Left ventricle myocardium inferior (tissue), 1 donor: ENCODE results near the gene IRF2BPL. TPM values are rescaled to one million over a fixed set of nuclear protein-coding genes. Genes with fewer than 3 reads are reported as not detected.

Experiments
- DNase-seq: peaks from one replicate; pipeline ENCODE4 v3.0.0-alpha.2; 2020
- H3K27ac ChIP-seq: fragments of 200-600 bp; replicated peaks from 2 replicates; pipeline ENCODE4 v1.8.0; 2021
- H3K27me3 ChIP-seq: fragments of 200-600 bp; 2 replicates; pipeline ENCODE4 v1.8.0; 2021; ENCODE audit warnings: low read depth
- H3K36me3 ChIP-seq: fragments of 200-600 bp; 2 replicates; pipeline ENCODE4 v1.8.0; 2021
- H3K4me1 ChIP-seq: fragments of 200-600 bp; 2 replicates; pipeline ENCODE4 v1.8.0; 2021
- H3K4me3 ChIP-seq: fragments of 200-600 bp; 2 replicates; pipeline ENCODE4 v1.8.0; 2021; ENCODE audit warnings: mild to moderate bottlenecking, moderate library complexity
- H3K9me3 ChIP-seq: fragments of 200-600 bp; replicated peaks from 2 replicates; pipeline ENCODE4 v1.8.0; 2021
- CTCF ChIP-seq: fragments of 200-600 bp; IDR thresholded peaks from 2 replicates; pipeline ENCODE4 v1.8.0; 2021; ENCODE audit warnings: antibody characterized with exemption, mild to moderate bottlenecking, borderline replicate concordance
- intact Hi-C: fragments of 100-400 bp; cut with micrococcal nuclease; formaldehyde crosslinking; loops from one replicate; pipeline ENCODE4 v1.11.0; 2022
- total RNA-seq: library from RNA; stranded (reverse); fragmentation: NEBNext Ultra II Directional; extraction: Animal tissue kit (Norgen Biotek cat#: 25700); gene quantifications from one replicate; pipeline ENCODE4 v1.2.1, GENCODE V29; 2021
- donor health status: DM: no; HTN: yes; CAD: no; lungs with severe emphysema.

Gene IRF2BPL
- total RNA-seq, 1 donor from 2014 or later = 35.5 TPM

GRCh38 chr14:76987956-76988520, 40.5 kb downstream of the IRF2BPL start:
- Histone ChIP-seq H3K36me3 (no peaks in the 10 kb centered on the region), H3K9me3 (no peaks in the 10 kb centered on the region)
- intact Hi-C loops = no loop called here

GRCh38 chr14:76986231-76986565, 42.3 kb downstream of the IRF2BPL start:
- Histone ChIP-seq H3K36me3 (no peaks in the 10 kb centered on the region), H3K4me1 (no peaks in the 10 kb centered on the region), H3K9me3 (peaks cover 6% of the 10 kb centered on the region), H3K4me3 (no peak overlapping the region), H3K27me3 (no peaks in the 10 kb centered on the region), H3K27ac (no peak overlapping the region)
- no peak for TF ChIP-seq CTCF
- no peak for DNase-seq
- intact Hi-C loops = no loop called here

More at GRCh38 chr14:76987956-76988520, 40.5 kb downstream of the IRF2BPL start:
- Histone ChIP-seq H3K4me1 (no peaks in the 10 kb centered on the region), H3K27ac (no peak overlapping the region), H3K4me3 (no peak overlapping the region), H3K27me3 (no peaks in the 10 kb centered on the region)
- no peak for TF ChIP-seq CTCF
- DNase-seq = no peak

- intact Hi-C loops = no loop called here
- Histone ChIP-seq H3K4me3 (no peak overlapping the region), H3K4me1 (no peaks in the 10 kb centered on the region), H3K27ac (no peak overlapping the region), H3K9me3 (peaks cover 6% of the 10 kb centered on the region), H3K27me3 (no peaks in the 10 kb centered on the region), H3K36me3 (no peaks in the 10 kb centered on the region)
- TF ChIP-seq CTCF = no peak
- no peak for DNase-seq
Observed at GRCh38 chr14:76985540-76986230, 42.8 kb downstream of the IRF2BPL start.

- Histone ChIP-seq H3K36me3 (no peaks in the 10 kb centered on the region), H3K4me1 (no peaks in the 10 kb centered on the region), H3K9me3 (peaks cover 6% of the 10 kb centered on the region), H3K27me3 (no peaks in the 10 kb centered on the region), H3K4me3 (no peak overlapping the region), H3K27ac (no peak overlapping the region)
- intact Hi-C loops = no loop called here
- TF ChIP-seq CTCF = no peak
- no peak for DNase-seq
Observed at GRCh38 chr14:76984787-76985375, 43.6 kb downstream of the IRF2BPL start.

DNA sequence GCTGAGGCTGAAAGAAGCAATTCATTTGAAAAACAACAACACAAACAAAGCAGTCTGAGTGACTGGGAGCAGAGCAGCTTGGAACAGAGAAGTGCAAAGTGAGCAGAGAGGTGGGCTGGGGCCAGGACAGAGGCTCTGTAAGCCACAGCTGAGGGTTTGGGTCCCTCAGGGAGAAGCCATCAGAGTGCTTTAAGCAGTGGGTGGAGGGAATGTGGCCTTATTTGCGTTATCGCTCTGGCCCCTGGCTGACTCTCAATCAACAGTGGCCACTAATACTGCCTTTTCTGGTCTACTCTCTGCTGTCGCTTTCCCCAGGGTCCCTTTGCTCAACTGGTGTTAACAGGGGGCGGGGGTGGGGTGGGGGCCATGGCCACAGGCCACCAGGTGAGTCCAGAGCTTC, 44.2 kb downstream of the IRF2BPL start:
- no peak overlapping the region for H3K4me3 ChIP-seq
- no peak overlapping the region for H3K27ac ChIP-seq
- H3K9me3 ChIP-seq = peaks cover 6% of the 10 kb centered on the region
- H3K36me3 ChIP-seq = no peaks in the 10 kb centered on the region
- TF ChIP-seq CTCF = no peak
- H3K27me3 ChIP-seq = no peaks in the 10 kb centered on the region
- no peak for DNase-seq
- no peaks in the 10 kb centered on the region for H3K4me1 ChIP-seq
- intact Hi-C loops = no loop called here
